AG09309 (cell line): ENCODE results near the gene GRM2.

Experiments
- DNase-seq: peaks from one replicate; pipeline ENCODE4 v3.0.0-alpha.2; 2010; ENCODE audit warnings: low read depth
- H3K4me3 ChIP-seq: 2 replicates; pipeline ENCODE4 v1.5.1; 2011; ENCODE audit warnings: mild to moderate bottlenecking, low read depth, low read length, moderate library complexity; ENCODE audit not compliant: control insufficient read depth
- CTCF ChIP-seq: IDR thresholded peaks from 2 replicates; pipeline ENCODE4 v1.5.1; 2011; ENCODE audit warnings: mild to moderate bottlenecking, low read depth, low read length, inconsistent platforms; ENCODE audit not compliant: insufficient read depth, control insufficient read depth; ENCODE audit errors: missing control alignments

GRM2 gene

DNA sequence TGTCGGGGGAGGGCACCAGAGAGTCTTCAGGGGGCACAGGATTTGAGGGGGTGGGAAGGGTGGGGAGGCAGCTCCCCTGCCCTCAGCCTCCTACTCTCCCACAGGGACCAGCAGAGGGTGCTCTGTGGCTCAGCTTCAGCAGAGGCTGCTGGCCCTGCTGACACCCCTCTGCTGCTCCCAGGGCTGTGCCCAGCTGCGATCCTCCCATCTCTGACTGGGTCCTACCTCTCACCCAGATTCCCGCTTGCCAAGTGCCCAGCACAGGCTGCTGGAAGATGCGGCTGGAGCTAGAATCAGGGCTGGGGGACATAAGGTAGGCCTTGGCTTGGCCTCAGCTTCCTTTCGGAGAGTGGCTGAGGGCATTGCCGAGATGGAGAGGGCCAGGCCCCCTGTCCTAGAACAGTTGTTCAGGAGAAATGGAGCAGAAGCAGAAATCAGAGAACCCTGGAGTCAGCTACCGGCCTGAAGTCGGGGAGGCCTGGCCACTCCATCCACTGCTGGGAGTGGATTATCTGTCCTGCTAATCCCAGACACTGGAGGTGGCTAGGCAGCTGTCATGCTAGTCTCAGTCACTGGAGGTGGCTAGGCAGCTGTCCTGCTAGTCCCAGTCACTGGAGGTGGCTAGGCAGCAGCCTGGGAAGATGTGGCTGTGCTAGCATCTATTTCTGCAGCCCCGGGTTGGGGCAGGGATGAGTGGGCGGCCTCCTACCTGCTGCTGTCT is 3.9 kb downstream of the GRM2 start:
- DNase-seq = no peak
- H3K4me3 ChIP-seq = no peak overlapping the region
- no peak for TF ChIP-seq CTCF

- DNase-seq = no peak
- TF ChIP-seq CTCF = no peak
- no peak overlapping the region for H3K4me3 ChIP-seq
Measured at GRCh38 chr3:51711352-51712037, 4.6 kb downstream of the GRM2 start.

DNA sequence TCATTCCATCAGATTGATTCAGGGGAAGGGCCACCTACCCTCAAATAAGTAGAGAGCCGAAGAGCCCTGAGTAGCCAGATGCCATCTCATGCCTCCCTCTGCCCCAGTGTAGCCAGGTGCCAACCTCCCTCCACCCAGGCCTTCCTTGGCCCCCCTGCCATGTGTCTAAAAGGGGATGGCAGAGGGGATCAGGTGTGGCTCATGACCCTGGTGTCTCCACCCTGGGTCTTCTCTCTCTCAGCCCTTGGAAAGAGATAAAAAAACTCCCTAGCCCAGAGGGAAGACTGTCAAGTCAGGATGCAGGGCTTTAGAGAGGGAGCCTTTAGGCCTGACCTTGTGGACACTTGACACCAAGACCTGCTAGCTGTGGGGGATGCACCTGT is 5.2 kb downstream of the GRM2 start:
- TF ChIP-seq CTCF = no peak
- no peak for DNase-seq
- no peak overlapping the region for H3K4me3 ChIP-seq

DNA sequence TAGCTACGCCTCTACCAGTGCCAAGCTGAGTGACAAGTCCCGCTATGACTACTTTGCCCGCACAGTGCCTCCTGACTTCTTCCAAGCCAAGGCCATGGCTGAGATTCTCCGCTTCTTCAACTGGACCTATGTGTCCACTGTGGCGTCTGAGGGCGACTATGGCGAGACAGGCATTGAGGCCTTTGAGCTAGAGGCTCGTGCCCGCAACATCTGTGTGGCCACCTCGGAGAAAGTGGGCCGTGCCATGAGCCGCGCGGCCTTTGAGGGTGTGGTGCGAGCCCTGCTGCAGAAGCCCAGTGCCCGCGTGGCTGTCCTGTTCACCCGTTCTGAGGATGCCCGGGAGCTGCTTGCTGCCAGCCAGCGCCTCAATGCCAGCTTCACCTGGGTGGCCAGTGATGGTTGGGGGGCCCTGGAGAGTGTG is 5.7 kb downstream of the GRM2 start:
- no peak for TF ChIP-seq CTCF
- H3K4me3 ChIP-seq = no peak overlapping the region
- DNase-seq = no peak

DNA sequence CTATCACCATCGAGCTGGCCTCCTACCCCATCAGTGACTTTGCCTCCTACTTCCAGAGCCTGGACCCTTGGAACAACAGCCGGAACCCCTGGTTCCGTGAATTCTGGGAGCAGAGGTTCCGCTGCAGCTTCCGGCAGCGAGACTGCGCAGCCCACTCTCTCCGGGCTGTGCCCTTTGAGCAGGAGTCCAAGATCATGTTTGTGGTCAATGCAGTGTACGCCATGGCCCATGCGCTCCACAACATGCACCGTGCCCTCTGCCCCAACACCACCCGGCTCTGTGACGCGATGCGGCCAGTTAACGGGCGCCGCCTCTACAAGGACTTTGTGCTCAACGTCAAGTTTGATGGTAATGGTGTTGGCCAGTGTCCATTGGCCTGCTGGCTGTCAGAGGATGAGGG is 6.1 kb downstream of the GRM2 start:
- no peak for DNase-seq
- TF ChIP-seq CTCF = no peak
- no peak overlapping the region for H3K4me3 ChIP-seq

GRCh38 chr3:51715231-51715976 is 8.5 kb downstream of the GRM2 start:
- H3K4me3 ChIP-seq = no peak overlapping the region
- no peak for TF ChIP-seq CTCF
- no peak for DNase-seq
